H9 (cell line): ENCODE measurements around the gene PTPN2. TPM values are rescaled to one million over a fixed set of nuclear protein-coding genes. Genes with fewer than 3 reads are reported as not detected.

ENCODE experiments used
- DNase-seq: peaks from one replicate; pipeline ENCODE4 v3.0.0-alpha.2; 2017
- H2AFZ ChIP-seq: one replicate; pipeline ENCODE4 v1.6.1; 2013; ENCODE audit warnings: mild to moderate bottlenecking, low read length, control low read depth, moderate library complexity
- H2AK5ac ChIP-seq: 2 replicates; pipeline ENCODE4 v1.6.1; 2013; ENCODE audit warnings: low read length, control low read depth, mixed read lengths; ENCODE audit not compliant: insufficient read length
- H2BK120ac ChIP-seq: one replicate; pipeline ENCODE4 v1.6.1; 2013; ENCODE audit warnings: low read depth, mild to moderate bottlenecking, low read length, control low read depth, inconsistent platforms; ENCODE audit not compliant: poor library complexity, severe bottlenecking
- H2BK12ac ChIP-seq: 2 replicates; pipeline ENCODE4 v1.6.1; 2013; ENCODE audit warnings: low read length, control low read depth, mixed read lengths, low read depth; ENCODE audit not compliant: insufficient read length
- H2BK15ac ChIP-seq: 2 replicates; pipeline ENCODE4 v1.6.1; 2013; ENCODE audit warnings: low read depth, low read length, control low read depth
- H2BK20ac ChIP-seq: one replicate; pipeline ENCODE4 v1.6.1; 2013; ENCODE audit warnings: low read depth, mild to moderate bottlenecking, low read length, control low read depth, inconsistent platforms; ENCODE audit not compliant: poor library complexity, severe bottlenecking
- H2BK5ac ChIP-seq: 2 replicates; pipeline ENCODE4 v1.6.1; 2013; ENCODE audit warnings: low read length, control low read depth, mixed read lengths; ENCODE audit not compliant: insufficient read length
- H3K14ac ChIP-seq: 2 replicates; pipeline ENCODE4 v1.6.1; 2013; ENCODE audit warnings: low read length, control low read depth; ENCODE audit not compliant: insufficient read depth
- H3K18ac ChIP-seq: 2 replicates; pipeline ENCODE4 v1.6.1; 2013; ENCODE audit warnings: low read depth, mild to moderate bottlenecking, mixed read lengths, low read length, control low read depth; ENCODE audit not compliant: insufficient read length
- H3K23ac ChIP-seq: 2 replicates; pipeline ENCODE4 v1.6.1; 2013; ENCODE audit warnings: low read length, control low read depth, mixed read lengths, low read depth; ENCODE audit not compliant: insufficient read length
- H3K23me2 ChIP-seq: 2 replicates; pipeline ENCODE4 v1.6.1; 2013; ENCODE audit warnings: low read depth, mild to moderate bottlenecking, mixed read lengths, low read length, control low read depth; ENCODE audit not compliant: insufficient read length, poor library complexity, severe bottlenecking
- H3K27ac ChIP-seq: 2 replicates; pipeline ENCODE4 v1.5.1; 2013; ENCODE audit warnings: low read length, control low read depth, mixed read lengths, low read depth; ENCODE audit not compliant: insufficient read length
- H3K27me3 ChIP-seq: 2 replicates; pipeline ENCODE4 v1.6.1; 2013; ENCODE audit warnings: low read length, control low read depth, inconsistent platforms; ENCODE audit not compliant: insufficient read depth
- H3K4ac ChIP-seq: 2 replicates; pipeline ENCODE4 v1.6.1; 2013; ENCODE audit warnings: low read depth, mild to moderate bottlenecking, control low read depth, inconsistent platforms, low read length, moderate library complexity
- H3K4me1 ChIP-seq: 2 replicates; pipeline ENCODE4 v1.6.1; 2013; ENCODE audit warnings: low read length, control low read depth, inconsistent platforms; ENCODE audit not compliant: insufficient read depth
- H3K4me2 ChIP-seq: 2 replicates; pipeline ENCODE4 v1.6.1; 2013; ENCODE audit warnings: low read length, control low read depth, mixed read lengths; ENCODE audit not compliant: insufficient read length, insufficient read depth
- H3K56ac ChIP-seq: 2 replicates; pipeline ENCODE4 v1.6.1; 2013; ENCODE audit warnings: low read depth, mild to moderate bottlenecking, mixed read lengths, low read length, control low read depth; ENCODE audit not compliant: insufficient read length
- H3K79me1 ChIP-seq: 2 replicates; pipeline ENCODE4 v1.6.1; 2013; ENCODE audit warnings: low read depth, mild to moderate bottlenecking, moderate library complexity, low read length, control low read depth, inconsistent platforms; ENCODE audit not compliant: insufficient read depth, poor library complexity, severe bottlenecking
- H3K79me2 ChIP-seq: 2 replicates; pipeline ENCODE4 v1.6.1; 2013; ENCODE audit warnings: low read length, control low read depth, inconsistent platforms; ENCODE audit not compliant: insufficient read depth
- H3K9ac ChIP-seq: 2 replicates; pipeline ENCODE4 v1.6.1; 2013; ENCODE audit warnings: low read length, control low read depth, mixed read lengths; ENCODE audit not compliant: insufficient read length; ENCODE audit errors: extremely low read depth
- H3K9me3 ChIP-seq: one replicate; pipeline ENCODE4 v1.6.1; 2013; ENCODE audit warnings: low read depth, low read length, inconsistent platforms; ENCODE audit not compliant: control insufficient read depth
- H3T11ph ChIP-seq: one replicate; pipeline ENCODE4 v1.6.1; 2013; ENCODE audit warnings: mild to moderate bottlenecking, low read length, control low read depth, inconsistent platforms
- H4K20me1 ChIP-seq: one replicate; pipeline ENCODE4 v1.6.1; 2013; ENCODE audit not compliant: control insufficient read depth, insufficient read length, insufficient read depth
- H4K5ac ChIP-seq: 2 replicates; pipeline ENCODE4 v1.6.1; 2013; ENCODE audit warnings: low read depth, mild to moderate bottlenecking, mixed read lengths, low read length, control low read depth; ENCODE audit not compliant: insufficient read length
- H4K8ac ChIP-seq: replicated peaks from 2 replicates; pipeline ENCODE4 v1.6.1; 2013; ENCODE audit warnings: low read length, control low read depth, mixed read lengths, low read depth; ENCODE audit not compliant: insufficient read length
- H4K91ac ChIP-seq: 2 replicates; pipeline ENCODE4 v1.6.1; 2013; ENCODE audit warnings: low read depth, mild to moderate bottlenecking, moderate library complexity, mixed read lengths, low read length, control low read depth; ENCODE audit not compliant: insufficient read length
- H3K27ac Mint-ChIP-seq, 3 experiments: 2 replicates in 2 of 3; 3 replicates in 1 of 3; pipeline ENCODE4 v1.8.0; 2020 to 2021; ENCODE audit warnings: mixed read lengths in 3 of 3, mild to moderate bottlenecking in 1 of 3, moderate library complexity in 1 of 3
- H3K27me3 Mint-ChIP-seq: 2 replicates; pipeline ENCODE4 v1.8.0; 2021; ENCODE audit warnings: low read depth, mild to moderate bottlenecking, moderate library complexity, mixed read lengths
- H3K36me3 Mint-ChIP-seq, 3 experiments: 2 replicates in 2 of 3; 3 replicates in 1 of 3; pipeline ENCODE4 v1.8.0; 2020 to 2021; ENCODE audit warnings: low read depth in 3 of 3, mixed read lengths in 3 of 3; ENCODE audit not compliant: insufficient read depth in 1 of 3
- H3K4me1 Mint-ChIP-seq, 2 experiments: 2 replicates each; pipeline ENCODE4 v1.8.0; 2020; ENCODE audit warnings: mixed read lengths in 2 of 2
- H3K4me3 Mint-ChIP-seq, 2 experiments: 2 replicates in 1 of 2; 3 replicates in 1 of 2; pipeline ENCODE4 v1.8.0; 2020 to 2021; ENCODE audit warnings: mild to moderate bottlenecking in 2 of 2, mixed read lengths in 2 of 2, moderate library complexity in 1 of 2
- H3K9me3 Mint-ChIP-seq, 2 experiments: 2 replicates in 1 of 2; 3 replicates in 1 of 2; pipeline ENCODE4 v1.8.0; 2020; ENCODE audit warnings: mild to moderate bottlenecking in 2 of 2, mixed read lengths in 2 of 2, moderate library complexity in 1 of 2
- CTCF ChIP-seq: fragments of 200-600 bp; sonication (generic); conservative IDR thresholded peaks from 3 replicates; pipeline ENCODE4 v1.8.0; 2021; ENCODE audit warnings: antibody characterized with exemption, mild to moderate bottlenecking
- WGBS: extraction: QIAGEN DNeasy Blood & Tissue Kit; methylation state at CpG from one replicate; pipeline ENCODE4 v1.1.7; 2013; ENCODE audit warnings: missing lambda C conversion rate, low lambda C conversion rate, mixed read lengths; ENCODE audit not compliant: insufficient read length; ENCODE audit errors: extremely low coverage; 5-methylcytosine and 5-hydroxymethylcytosine counted together
- total RNA-seq: library from RNA; stranded (reverse); gene quantifications from 2 replicates; pipeline ENCODE4 v1.2.1, GENCODE V29; 2021

The PTPN2 gene
- total RNA-seq, 1 experiment from 2014 or later = 48.7 TPM

GRCh38 chr18:12929477-12930083 is 45.5 kb upstream of the PTPN2 start:
- no peak overlapping the region for H2AK5ac ChIP-seq
- WGBS = no CpG with 5 or more reads among the region's 5 CpGs
- H3K4me1 Mint-ChIP-seq = peaks cover 7 to 12% of the 10 kb centered on the region in 2 experiments

More at GRCh38 chr18:12929477-12930083, 45.5 kb upstream of the PTPN2 start:
- no peak overlapping the region for H2BK12ac ChIP-seq
- no peak overlapping the region for H3K4me2 ChIP-seq
- no peaks in the 10 kb centered on the region for H3K4me1 ChIP-seq
- H3K4ac ChIP-seq = no peak overlapping the region
- TF ChIP-seq CTCF = no peak
- H4K8ac ChIP-seq = no peak overlapping the region
- no peak overlapping the region for H2BK5ac ChIP-seq
- H3K79me2 ChIP-seq = no peaks in the 10 kb centered on the region
- no peak overlapping the region for H3K56ac ChIP-seq
- H4K20me1 ChIP-seq = peaks cover 2% of the 10 kb centered on the region
- no peak overlapping the region for H4K5ac ChIP-seq
- H4K91ac ChIP-seq = no peak overlapping the region
- H2BK15ac ChIP-seq = no peak overlapping the region
- H3K27me3 Mint-ChIP-seq = no peaks in the 10 kb centered on the region
- H2BK120ac ChIP-seq = no peak overlapping the region
- no peaks in the 10 kb centered on the region for H3K9me3 ChIP-seq
- DNase-seq = no peak
- H3K79me1 ChIP-seq = no peaks in the 10 kb centered on the region
- no peak overlapping the region for H3K9ac ChIP-seq
- no peak overlapping the region for H2BK20ac ChIP-seq
- H3K27me3 ChIP-seq = no peaks in the 10 kb centered on the region
- no peak overlapping the region for H3K27ac ChIP-seq
- no peak overlapping the region for H3T11ph ChIP-seq
- H3K27ac Mint-ChIP-seq = no peak overlapping the region
- H3K23ac ChIP-seq = no peak overlapping the region
- H3K9me3 Mint-ChIP-seq = no peaks in the 10 kb centered on the region; a peak in 1 of 5 replicates
- no peaks in the 10 kb centered on the region for H3K23me2 ChIP-seq
- H2AFZ ChIP-seq = no peak overlapping the region
- no peak overlapping the region for H3K4me3 Mint-ChIP-seq
- no peaks in the 10 kb centered on the region for H3K36me3 Mint-ChIP-seq
- no peak overlapping the region for H3K18ac ChIP-seq
- no peak overlapping the region for H3K14ac ChIP-seq
